HepG2 (cell line): ENCODE measurements around the gene ANKLE1. TPM values are rescaled to one million over a fixed set of nuclear protein-coding genes. Genes with fewer than 3 reads are reported as not detected.
A peak's percentile ranks its signal among the peaks of the same experiment; 100 is the strongest.

Source experiments
- ATF6 ChIP-seq: sonication (generic); formaldehyde crosslinking; conservative IDR thresholded peaks from 2 replicates; pipeline ENCODE4 v1.4.0; 2020; ENCODE audit warnings: missing genetic modification reagents
- BCLAF1 ChIP-seq: fragments of 450-650 bp; IDR thresholded peaks from 2 replicates; pipeline ENCODE4 v1.6.1; 2017; ENCODE audit warnings: mild to moderate bottlenecking
- BRCA1 ChIP-seq: sonication (generic); formaldehyde crosslinking; IDR thresholded peaks from 2 replicates; pipeline ENCODE4 v1.4.0; 2020; ENCODE audit warnings: missing genetic modification reagents
- CENPBD1 ChIP-seq: sonication (generic); formaldehyde crosslinking; IDR thresholded peaks from 2 replicates; pipeline ENCODE4 v1.8.0; 2022; ENCODE audit warnings: missing genetic modification reagents, low read depth, mild to moderate bottlenecking, borderline replicate concordance
- CSRNP1 ChIP-seq: sonication (generic); formaldehyde crosslinking; IDR thresholded peaks from 2 replicates; pipeline ENCODE4 v1.8.1; 2023; ENCODE audit warnings: mild to moderate bottlenecking, missing genetic modification reagents
- ESRRA ChIP-seq: sonication (generic); formaldehyde crosslinking; IDR thresholded peaks from 2 replicates; pipeline ENCODE4 v1.5.1; 2020; ENCODE audit warnings: mild to moderate bottlenecking, low read depth, missing genetic modification reagents
- FOSL2 ChIP-seq: sonication (generic); formaldehyde crosslinking; IDR thresholded peaks from 2 replicates; pipeline ENCODE4 v1.4.0; 2020; ENCODE audit warnings: missing genetic modification reagents
- GABPB1 ChIP-seq: IDR thresholded peaks from 2 replicates; pipeline ENCODE4 v1.6.1; 2016; ENCODE audit warnings: mild to moderate bottlenecking, missing genetic modification reagents, moderate library complexity, missing compliant biosample characterization
- IRF1 ChIP-seq: sonication (generic); formaldehyde crosslinking; IDR thresholded peaks from 2 replicates; pipeline ENCODE4 v1.4.0; 2020; ENCODE audit warnings: low read depth, mild to moderate bottlenecking, missing genetic modification reagents
- KLF9 ChIP-seq: IDR thresholded peaks from 2 replicates; pipeline ENCODE4 v1.6.1; 2016; ENCODE audit warnings: low read depth
- MIER2 ChIP-seq: IDR thresholded peaks from 2 replicates; pipeline ENCODE4 v1.6.1; 2016; ENCODE audit warnings: missing biosample characterization, missing genetic modification reagents
- MYC ChIP-seq: sonication (generic); formaldehyde crosslinking; IDR thresholded peaks from 2 replicates; pipeline ENCODE4 v1.9.0; 2021; ENCODE audit warnings: missing genetic modification reagents, borderline replicate concordance
- NR3C1 ChIP-seq: sonication (generic); formaldehyde crosslinking; IDR thresholded peaks from 2 replicates; pipeline ENCODE4 v1.4.0; 2020; ENCODE audit warnings: missing genetic modification reagents
- RBM22 ChIP-seq: fragments of 200-400 bp; formaldehyde crosslinking; optimal IDR thresholded peaks from 2 replicates; pipeline ENCODE3; 2017; ENCODE audit warnings: mild to moderate bottlenecking, low read length, moderate library complexity
- REPIN1 ChIP-seq: sonication (generic); formaldehyde crosslinking; IDR thresholded peaks from 2 replicates; pipeline ENCODE4 v1.8.0; 2022; ENCODE audit warnings: missing genetic modification reagents, low read depth, mild to moderate bottlenecking, borderline replicate concordance
- ZBTB1 ChIP-seq: sonication (generic); formaldehyde crosslinking; IDR thresholded peaks from 2 replicates; pipeline ENCODE4 v1.4.0; 2020; ENCODE audit warnings: missing genetic modification reagents, borderline replicate concordance
- ZFP41 ChIP-seq: sonication (generic); formaldehyde crosslinking; IDR thresholded peaks from 2 replicates; pipeline ENCODE4 v1.4.0; 2020; ENCODE audit warnings: mild to moderate bottlenecking, missing genetic modification reagents, borderline replicate concordance
- ZKSCAN1 ChIP-seq: fragments of 150-350 bp; IDR thresholded peaks from 2 replicates; pipeline ENCODE4 v1.6.1; 2014; ENCODE audit warnings: low read length
- ZNF20 ChIP-seq: sonication (generic); formaldehyde crosslinking; IDR thresholded peaks from 2 replicates; pipeline ENCODE4 v1.4.0; 2020; ENCODE audit warnings: mild to moderate bottlenecking, moderate library complexity, missing genetic modification reagents
- ZNF367 ChIP-seq: sonication (generic); formaldehyde crosslinking; IDR thresholded peaks from 2 replicates; pipeline ENCODE4 v1.4.0; 2020; ENCODE audit warnings: missing genetic modification reagents, borderline replicate concordance
- ZNF382 ChIP-seq: sonication (generic); formaldehyde crosslinking; IDR thresholded peaks from 2 replicates; pipeline ENCODE4 v1.5.0; 2020; ENCODE audit warnings: missing genetic modification reagents, mild to moderate bottlenecking, borderline replicate concordance
- ZSCAN30 ChIP-seq: sonication (generic); formaldehyde crosslinking; IDR thresholded peaks from 2 replicates; pipeline ENCODE4 v1.5.0; 2020; ENCODE audit warnings: mild to moderate bottlenecking, missing genetic modification reagents
- polyA plus RNA-seq, 8 experiments: library from polyadenylated mRNA; depleted of rRNA in 3 of 8; stranded (reverse) in 7 of 8; unstranded in 1 of 8; fragments of >200 nt; fragmentation: Illumina TruSeq in 4 of 8; extraction: Trizol in 4 of 8; gene quantifications; 2 replicates each; pipeline versions ENCODE4 v1.2.1 to v1.2.3, GENCODE V29; 2011 to 2016; ENCODE audit warnings: low read depth in 4 of 8, missing spikeins in 1 of 8, mixed read lengths in 1 of 8; ENCODE audit not compliant: insufficient read depth in 1 of 8
- total RNA-seq, 5 experiments: library from RNA; depleted of rRNA; stranded (reverse); fragments of >200 nt; fragmentation: Illumina TruSeq; extraction: Trizol; gene quantifications; 2 replicates each; pipeline ENCODE4 v1.2.3, GENCODE V29; 2016; ENCODE audit warnings: low read depth in 1 of 5

ANKLE1 gene
- total and polyA plus RNA-seq, 2 of the 13 experiments (the other 11 are each of a cell fraction or from before 2014, with no cell fraction given): 0.69 to 1.5 TPM

GRCh38 chr19:17305517-17306284 lies 24.0 kb downstream of the ANKLE1 start, which contains the start of gene MRPL34 (continued):
- TF ChIP-seq BCLAF1 (no peak), ZNF20 (no peak), ZFP41 (CRISPR knock-in tag) (no peak), ESRRA (CRISPR knock-in tag) (peak; percentile 94), GABPB1 (peak; percentile 84), ZNF382 (no peak), IRF1 (CRISPR knock-in tag) (0 out of 2 replicates have a peak, but pooled peaks have one; percentile 12), RBM22 (no peak), ATF6 (CRISPR knock-in tag) (no peak), CSRNP1 (CRISPR knock-in tag) (peak; percentile 84; the same call in 1 of the 2 replicates), ZNF367 (CRISPR knock-in tag) (peak; percentile 73; the same call in 1 of the 2 replicates), CENPBD1 (CRISPR knock-in tag) (no peak), MIER2 (peak; percentile 68; the same call in 1 of the 2 replicates), NR3C1 (CRISPR knock-in tag) (no peak), MYC (CRISPR knock-in tag) (no peak; the same call in none of the 2 replicates), FOSL2 (CRISPR knock-in tag) (peak; percentile 46; the same call in 1 of the 2 replicates), KLF9 (CRISPR knock-in tag) (peak; percentile 86), REPIN1 (CRISPR knock-in tag) (peak; percentile 91), ZBTB1 (no peak; the same call in 1 of the 2 replicates), ZSCAN30 (no peak), ZKSCAN1 (no peak), BRCA1 (CRISPR knock-in tag) (no peak; the same call in 1 of the 2 replicates)
